Esophagus (tissue), 2 donors: ENCODE measurements around the gene RNU4-1. TPM values are rescaled to one million over a fixed set of nuclear protein-coding genes. Genes with fewer than 3 reads are reported as not detected.

Source experiments
- H3K27ac ChIP-seq, 2 donors: one replicate each; pipeline ENCODE4 v1.5.1; 2013; ENCODE audit warnings: low read depth in 2 of 2, mild to moderate bottlenecking in 2 of 2, inconsistent platforms in 1 of 2, low read length in 1 of 2, moderate library complexity in 1 of 2
- H3K27me3 ChIP-seq, 2 donors: one replicate each; pipeline ENCODE4 v1.6.1; 2013; ENCODE audit warnings: low read length in 2 of 2, control low read depth in 1 of 2, mild to moderate bottlenecking in 1 of 2; ENCODE audit not compliant: insufficient read depth in 2 of 2, control insufficient read depth in 1 of 2
- H3K36me3 ChIP-seq, 2 donors: one replicate each; pipeline ENCODE4 v1.6.1; 2013; ENCODE audit warnings: low read length in 1 of 2; ENCODE audit not compliant: control insufficient read depth in 2 of 2, insufficient read depth in 2 of 2
- H3K4me1 ChIP-seq, 2 donors: one replicate each; pipeline ENCODE4 v1.6.1; 2013; ENCODE audit warnings: low read length in 1 of 2; ENCODE audit not compliant: control insufficient read depth in 2 of 2, insufficient read depth in 2 of 2
- H3K4me3 ChIP-seq, 2 donors: one replicate each; pipeline ENCODE4 v1.5.1; 2013; ENCODE audit warnings: low read length in 2 of 2, mild to moderate bottlenecking in 2 of 2, low read depth in 1 of 2, moderate library complexity in 1 of 2
- H3K9me3 ChIP-seq, 2 donors: one replicate each; pipeline ENCODE4 v1.6.1; 2013; ENCODE audit warnings: mild to moderate bottlenecking in 2 of 2, low read depth in 1 of 2, low read length in 1 of 2, moderate library complexity in 1 of 2; ENCODE audit not compliant: control insufficient read depth in 2 of 2, insufficient read depth in 1 of 2
- WGBS, 2 donors: extraction: QIAGEN DNeasy Blood & Tissue Kit; methylation state at CpG; one replicate each; pipeline ENCODE4 v1.1.7; 2013; 5-methylcytosine and 5-hydroxymethylcytosine counted together
- polyA plus RNA-seq, 2 donors: library from polyadenylated mRNA; stranded (reverse); fragments of 200-250 nt; gene quantifications; one replicate each; pipeline ENCODE4 v1.2.3, GENCODE V29; 2013
- donor health status: healthy with polysubstance abuse.
- donor health status: Bipolar disorder and iron deficiency.

RNU4-1 gene
- polyA plus RNA-seq, 2 donors = not detected

GRCh38 chr12:120328228-120328627 lies 35.2 kb upstream of the RNU4-1 start:
- Histone ChIP-seq H3K27me3 (no peaks in the 10 kb centered on the region), H3K27ac (no peak overlapping the region), H3K4me3 (no peak overlapping the region), H3K9me3 (no peaks in the 10 kb centered on the region), H3K4me1 (no peaks in the 10 kb centered on the region), H3K36me3 (no peaks in the 10 kb centered on the region)
- WGBS, 2 donors = 65 to 83% methylated on average over 4 of the region's 4 CpGs

- 60 to 63% methylated on average over 5 of the region's 5 CpGs for WGBS, 2 donors
Observed at GRCh38 chr12:120327593-120327992, 34.6 kb upstream of the RNU4-1 start, which contains the start of gene PLA2G1B. PLA2G1B (minus strand) TSS chr12:120327779; CDS start chr12:120327753, 26 bp downstream.

GRCh38 chr12:120324841-120325417 lies 31.9 kb upstream of the RNU4-1 start:
- Histone ChIP-seq H3K4me1 (no peaks in the 10 kb centered on the region), H3K4me3 (no peak overlapping the region), H3K9me3 (no peaks in the 10 kb centered on the region), H3K36me3 (no peaks in the 10 kb centered on the region), H3K27me3 (no peaks in the 10 kb centered on the region), H3K27ac (no peak overlapping the region)
- WGBS, 2 donors = 63 to 65% methylated on average over 9 of the region's 9 CpGs

More at GRCh38 chr12:120327593-120327992, 34.6 kb upstream of the RNU4-1 start, which contains the start of gene PLA2G1B:
- H3K4me3 ChIP-seq = no peak within 1 kb of the TSS
- H3K36me3 ChIP-seq = no peaks in the 10 kb centered on the region
- no peak within 1 kb of the TSS for H3K27ac ChIP-seq
- no peaks in the 10 kb centered on the region for H3K9me3 ChIP-seq
- H3K4me1 ChIP-seq = no peaks in the 10 kb centered on the region
- H3K27me3 ChIP-seq = no peaks in the 10 kb centered on the region

GRCh38 chr12:120323772-120324171 lies 30.7 kb upstream of the RNU4-1 start:
- Histone ChIP-seq H3K27ac (no peak overlapping the region), H3K9me3 (no peaks in the 10 kb centered on the region), H3K27me3 (no peaks in the 10 kb centered on the region), H3K36me3 (no peaks in the 10 kb centered on the region), H3K4me1 (no peaks in the 10 kb centered on the region), H3K4me3 (no peak overlapping the region)
- 78 to 90% methylated on average over 2 of the region's 2 CpGs for WGBS, 2 donors

GRCh38 chr12:120321382-120322202 lies 28.6 kb upstream of the RNU4-1 start:
- Histone ChIP-seq H3K36me3 (no peaks in the 10 kb centered on the region), H3K27ac (no peak overlapping the region), H3K9me3 (no peaks in the 10 kb centered on the region), H3K27me3 (no peaks in the 10 kb centered on the region), H3K4me1 (peaks cover 0 to 3% of the 10 kb centered on the region in 2 donors), H3K4me3 (no peak overlapping the region)
- WGBS, 2 donors = 52 to 68% methylated on average over 13 of the region's 13 CpGs

- Histone ChIP-seq H3K9me3 (no peaks in the 10 kb centered on the region), H3K36me3 (no peaks in the 10 kb centered on the region), H3K27me3 (no peaks in the 10 kb centered on the region), H3K4me1 (peaks cover 0 to 3% of the 10 kb centered on the region in 2 donors), H3K27ac (peak overlapping the region; percentile 71 to 94), H3K4me3 (peak overlapping the region; percentile 54 to 76)
- 1% methylated on average over 42 of the region's 42 CpGs for WGBS, 2 donors
Observed at GRCh38 chr12:120317224-120318105, 24.4 kb upstream of the RNU4-1 start.

GRCh38 chr12:120316798-120317223 lies 23.8 kb upstream of the RNU4-1 start:
- 30 to 35% methylated on average over 9 of the region's 9 CpGs for WGBS, 2 donors
- H3K27me3 ChIP-seq = no peaks in the 10 kb centered on the region
- peak overlapping the region; percentile 71 to 94 for H3K27ac ChIP-seq
- H3K4me3 ChIP-seq = peak overlapping the region; percentile 54 to 76
- no peaks in the 10 kb centered on the region for H3K9me3 ChIP-seq
- no peaks in the 10 kb centered on the region for H3K36me3 ChIP-seq
- H3K4me1 ChIP-seq = peaks cover 0 to 3% of the 10 kb centered on the region in 2 donors

- WGBS, 2 donors = 59 to 64% methylated on average over 5 of the region's 5 CpGs
- no peak overlapping the region for H3K27ac ChIP-seq
- no peaks in the 10 kb centered on the region for H3K27me3 ChIP-seq
- H3K4me3 ChIP-seq = no peak overlapping the region
- no peaks in the 10 kb centered on the region for H3K36me3 ChIP-seq
- H3K4me1 ChIP-seq = peaks cover 0 to 3% of the 10 kb centered on the region in 2 donors
- H3K9me3 ChIP-seq = no peaks in the 10 kb centered on the region
Observed at GRCh38 chr12:120314220-120314619, 21.2 kb upstream of the RNU4-1 start.
